Superior temporal gyrus (tissue), 1 donor: ENCODE results near the gene ARF1.
A peak's percentile ranks its signal among the peaks of the same experiment; 100 is the strongest.

ENCODE experiments used
- DNase-seq: peaks from one replicate; pipeline ENCODE4 v3.0.0-alpha.2; 2016; ENCODE audit errors: extremely low spot score

Gene ARF1

GRCh38 chr1:228122921-228123441 is 40.5 kb downstream of the ARF1 start:
- DNase-seq, result no peak

DNA sequence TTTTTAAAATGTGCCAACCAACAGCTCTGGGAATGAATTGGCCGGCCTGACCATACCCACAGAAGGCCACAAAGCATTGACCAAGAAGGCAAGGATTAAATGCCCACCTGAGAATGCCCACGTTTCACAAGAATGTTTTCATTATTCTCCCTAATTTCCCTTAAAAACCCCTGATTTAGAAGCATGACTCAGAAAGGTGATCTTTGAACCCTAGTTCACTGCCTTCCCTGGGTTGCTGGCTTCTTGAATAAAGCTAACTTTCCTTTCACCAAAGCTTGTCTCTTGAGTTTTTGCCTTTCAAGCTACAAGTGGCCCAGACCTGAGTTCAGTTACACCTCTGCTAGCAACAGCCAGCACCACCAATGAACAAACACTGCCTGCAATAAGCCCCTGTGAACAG is 41.0 kb downstream of the ARF1 start:
- DNase-seq, result no peak

GRCh38 chr1:228125185-228125584 is 42.7 kb downstream of the ARF1 start:
- no peak for DNase-seq

DNA sequence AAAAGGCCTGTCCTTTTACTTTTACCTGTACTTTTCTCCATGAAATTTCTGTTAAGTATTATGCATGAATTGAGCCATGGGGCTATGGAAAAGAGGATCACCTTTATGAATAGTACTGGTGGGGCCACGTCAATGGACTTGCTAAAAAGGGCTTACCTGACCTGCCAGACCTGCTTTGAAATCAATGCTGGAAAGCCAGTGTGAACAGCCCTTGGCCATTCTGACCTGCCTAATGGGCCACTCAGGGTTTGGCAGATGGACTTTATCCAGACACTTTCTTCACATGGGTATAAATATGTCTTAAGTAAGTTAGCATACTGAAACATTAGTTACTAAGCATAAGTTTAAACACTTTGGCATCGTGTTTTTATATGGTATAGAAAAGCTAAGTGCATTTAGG is 49.3 kb downstream of the ARF1 start:
- no peak for DNase-seq

DNA sequence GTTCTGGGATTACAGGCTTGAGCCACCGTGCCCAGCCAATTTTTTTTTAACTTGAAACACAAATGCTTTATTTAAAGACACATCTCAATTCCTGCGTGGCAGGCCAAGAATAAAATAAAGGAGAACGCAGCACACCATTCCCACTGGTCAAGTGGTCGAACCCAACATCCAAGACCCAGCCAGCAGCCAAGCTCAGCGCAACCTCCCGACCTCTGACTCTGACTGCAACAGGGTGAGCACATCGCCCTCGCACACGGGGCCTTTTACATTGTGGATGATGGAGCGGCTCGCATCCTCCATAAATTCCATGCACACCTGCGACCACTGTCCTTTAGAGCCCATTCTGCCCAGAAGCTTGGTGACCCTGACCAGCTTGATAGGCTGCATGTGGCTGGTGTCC is 52.1 kb downstream of the ARF1 start:
- DNase-seq, result no peak

DNA sequence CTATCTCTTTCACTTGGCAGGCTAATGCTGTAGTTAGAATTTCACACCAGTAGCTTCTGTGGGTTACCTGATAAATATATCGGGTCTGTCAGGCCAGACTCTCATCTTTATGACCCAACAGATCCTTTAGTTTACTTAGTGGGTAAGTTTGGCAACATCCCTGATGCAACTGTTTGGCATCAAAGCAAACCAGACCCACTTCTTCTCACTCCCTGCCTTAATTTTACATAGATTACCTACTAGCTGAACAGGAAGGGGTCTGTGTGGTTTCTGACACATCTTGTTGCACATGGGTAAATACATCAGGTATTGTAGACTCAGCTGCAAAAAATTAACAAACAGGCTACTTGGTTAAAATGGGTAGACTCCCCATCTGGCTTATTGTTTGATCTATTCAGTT is 54.4 kb downstream of the ARF1 start:
- DNase-seq, result no peak

GRCh38 chr1:228139406-228139930 is 57.0 kb downstream of the ARF1 start:
- no peak for DNase-seq

DNA sequence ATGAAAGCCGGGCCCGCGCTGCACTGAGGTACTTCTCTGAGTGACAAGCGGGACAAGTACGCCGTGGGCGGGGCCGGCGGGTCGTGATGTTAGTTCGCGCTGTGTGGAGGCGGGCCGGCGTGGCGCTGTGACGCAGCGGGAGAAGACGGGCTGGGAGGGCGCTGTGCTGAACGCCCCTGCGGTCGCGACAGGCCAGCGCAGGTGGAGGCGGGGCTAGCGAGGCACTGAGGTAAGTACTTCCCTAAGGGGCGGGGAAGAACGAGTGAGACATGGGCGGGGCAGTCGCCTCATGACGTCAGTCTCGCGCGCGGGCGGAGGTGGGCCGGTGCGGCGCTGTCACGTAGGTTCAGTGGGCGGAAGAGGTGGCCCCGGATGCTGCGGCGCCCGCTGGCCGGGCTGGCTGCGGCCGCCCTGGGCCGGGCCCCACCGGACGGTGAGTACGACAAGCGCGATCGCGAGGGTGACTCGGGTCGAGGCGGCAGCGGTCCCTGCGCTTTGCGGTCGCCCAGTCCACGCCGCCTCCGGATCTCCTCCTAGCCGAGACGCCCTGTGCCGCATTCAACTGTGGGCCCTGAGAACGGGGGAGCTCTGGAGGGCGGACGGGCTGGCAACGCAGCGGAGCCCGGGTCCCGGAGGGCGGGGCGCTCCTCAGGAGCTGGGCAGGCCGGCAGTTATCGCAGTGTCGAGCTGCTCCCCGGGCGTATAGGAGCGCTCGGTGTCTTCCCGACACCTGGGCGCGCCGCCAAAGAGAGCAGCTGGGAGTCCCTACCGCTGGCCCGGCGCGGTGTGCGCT is 57.6 kb downstream of the ARF1 start, which contains the start of gene GUK1:
Gene GUK1, plus strand, starts transcription at position 349 of the 793 bp plus-strand sequence. Its CDS starts 24 bp downstream, at position 373.
- DNase-seq, result peak; percentile 95

GRCh38 chr1:228140724-228141225 is 58.3 kb downstream of the ARF1 start:
- peak; percentile 37 for DNase-seq

DNA sequence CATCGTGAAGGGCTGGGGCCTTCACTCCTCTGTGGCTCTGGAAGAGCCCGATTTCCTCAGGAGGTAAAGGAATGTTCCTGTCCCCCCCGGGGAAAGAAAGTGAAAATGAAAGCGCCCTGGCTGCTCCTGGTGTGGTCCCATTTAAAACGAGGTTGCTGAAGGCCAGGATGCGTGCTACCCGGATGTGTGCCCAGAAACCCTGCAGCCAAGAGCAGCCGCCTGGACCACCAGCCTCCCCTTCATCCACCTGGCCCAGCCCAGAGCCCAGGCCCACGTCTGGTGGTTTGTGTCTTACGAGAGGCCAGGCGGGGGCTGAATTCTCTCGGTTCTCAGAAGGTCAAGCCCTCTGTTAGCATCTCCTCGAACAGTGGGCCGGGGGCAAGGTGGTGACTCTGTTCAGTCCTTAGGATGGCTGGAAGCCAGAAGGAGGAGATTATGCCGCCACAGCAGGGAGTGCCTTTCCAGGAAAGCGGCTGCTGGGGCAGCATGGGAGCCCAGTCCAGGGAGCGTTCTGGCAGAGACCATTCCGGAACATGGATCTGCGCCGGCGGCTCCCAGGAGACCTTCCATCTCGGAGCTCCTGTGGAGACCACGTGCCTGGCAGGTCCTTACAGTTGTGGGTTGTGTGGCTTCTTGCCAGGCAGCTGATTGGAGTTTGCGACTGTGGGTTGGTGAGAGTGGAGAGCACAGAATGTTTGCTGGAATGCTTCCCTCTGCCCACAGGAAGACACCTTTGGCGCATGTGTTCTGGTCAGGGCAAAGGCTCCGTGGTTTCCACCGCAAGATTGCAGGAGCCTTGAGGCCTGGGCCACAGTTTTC is 58.9 kb downstream of the ARF1 start:
- no peak for DNase-seq

DNA sequence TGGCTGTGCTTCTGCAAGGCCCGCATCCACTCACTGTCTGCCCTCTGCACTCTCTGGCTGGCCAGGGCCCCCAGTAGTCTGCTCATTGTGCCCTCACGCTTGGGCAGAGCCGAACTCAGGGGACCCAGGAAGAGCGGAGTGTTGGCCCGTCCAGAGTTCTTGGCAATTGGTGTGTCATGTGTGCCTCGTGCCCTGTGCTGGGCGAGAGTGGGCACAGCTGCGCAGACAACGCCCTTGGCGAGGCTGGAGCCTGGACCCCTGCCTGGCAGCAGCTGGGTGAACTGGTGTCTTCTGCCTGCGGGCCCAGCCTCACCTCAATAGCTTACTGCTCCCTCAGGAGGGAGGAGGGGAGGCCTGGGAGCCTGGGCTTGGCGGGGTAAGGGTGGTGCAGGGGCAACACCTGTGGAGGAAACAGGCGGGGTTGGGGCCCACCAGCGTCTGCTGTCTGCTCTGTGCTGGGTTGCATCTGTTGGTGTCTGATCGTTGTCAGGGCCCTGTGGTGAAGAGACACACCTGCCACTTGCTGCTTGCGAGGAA is 59.7 kb downstream of the ARF1 start:
- DNase-seq, result no peak

GRCh38 chr1:228142701-228143136 is 60.2 kb downstream of the ARF1 start:
- DNase-seq, result no peak

GRCh38 chr1:228143480-228144192 is 61.1 kb downstream of the ARF1 start:
- DNase-seq, result no peak

DNA sequence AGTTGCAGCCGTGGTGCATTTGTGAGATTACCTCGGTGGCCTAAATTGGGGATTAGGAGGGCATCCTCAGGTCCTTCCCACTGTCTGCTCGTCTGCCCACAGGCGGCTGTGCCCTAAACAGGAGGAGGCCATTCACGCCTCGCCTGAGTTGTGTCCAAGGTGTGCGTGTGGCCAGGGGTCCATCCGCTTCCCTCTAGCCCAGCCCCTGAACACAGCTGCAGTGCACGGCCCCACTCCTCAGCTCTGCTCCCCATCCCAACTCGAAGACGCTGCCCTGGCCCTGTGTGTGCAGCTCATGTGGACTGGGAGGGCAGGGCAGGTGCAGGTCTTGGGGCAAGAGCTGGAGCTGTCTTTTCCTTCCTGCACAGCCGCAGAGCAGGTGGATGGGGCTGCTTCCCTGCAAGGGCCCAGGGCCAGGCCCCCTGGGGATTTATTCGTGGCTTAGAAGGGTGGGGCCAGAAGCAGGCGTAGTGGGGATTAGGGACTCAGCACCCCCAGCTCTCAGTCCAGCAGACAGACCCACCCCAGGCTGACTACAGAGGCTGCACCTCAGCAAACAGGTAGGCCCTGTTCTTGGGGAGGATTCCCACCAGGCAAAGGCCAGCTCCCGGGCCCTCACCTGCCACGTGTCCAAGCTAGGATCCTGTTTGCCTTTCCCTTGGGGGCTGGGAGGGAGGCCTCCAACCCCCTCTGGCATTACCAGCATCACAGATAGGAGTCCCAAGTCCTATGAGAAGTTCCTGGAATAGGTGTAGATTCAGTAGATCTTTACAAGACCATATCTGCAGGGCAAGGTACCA is 61.9 kb downstream of the ARF1 start:
- DNase-seq, result no peak

- DNase-seq, result no peak
These were observed 62.5 kb downstream of the ARF1 start for GRCh38 chr1:228144993-228145343.

DNA sequence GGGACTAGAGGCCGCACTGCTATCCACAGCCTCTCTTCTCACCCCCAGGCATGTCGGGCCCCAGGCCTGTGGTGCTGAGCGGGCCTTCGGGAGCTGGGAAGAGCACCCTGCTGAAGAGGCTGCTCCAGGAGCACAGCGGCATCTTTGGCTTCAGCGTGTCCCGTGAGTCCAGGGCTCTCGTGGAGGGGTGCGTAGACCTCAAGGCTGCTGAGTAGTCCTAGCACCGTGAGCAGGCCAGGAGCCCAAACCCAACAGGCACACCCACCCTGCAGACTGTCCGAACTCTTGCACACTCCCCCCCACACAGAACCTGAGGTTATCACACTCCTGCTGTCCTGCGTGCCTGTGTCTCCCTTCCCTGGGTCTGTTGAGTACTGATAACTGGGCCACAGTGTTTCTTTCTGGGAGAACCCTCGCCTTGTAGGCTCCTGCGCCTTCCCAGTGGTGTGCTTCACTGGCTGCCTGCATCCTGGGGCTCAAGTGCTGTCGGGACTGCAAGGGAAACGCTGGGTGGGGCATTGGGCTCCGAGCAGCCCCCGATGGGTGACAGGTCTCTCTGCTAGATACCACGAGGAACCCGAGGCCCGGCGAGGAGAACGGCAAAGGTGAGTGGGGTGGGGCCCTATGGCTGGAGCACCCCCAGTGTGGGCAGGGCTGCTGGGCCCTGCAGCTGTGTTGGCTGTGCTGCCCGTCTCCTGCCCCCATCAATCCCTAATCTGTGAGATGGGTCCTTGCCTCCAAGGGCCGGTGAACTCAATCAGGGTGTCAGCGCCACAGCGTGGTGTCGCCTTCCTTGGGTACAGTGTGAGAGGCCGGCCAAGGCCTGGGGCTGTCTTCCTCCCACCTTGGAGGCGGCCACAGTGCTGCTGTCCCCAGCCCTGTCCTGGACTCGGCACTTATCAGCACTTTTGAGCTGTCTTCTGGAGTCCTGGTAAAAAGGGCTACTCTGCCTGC is 63.2 kb downstream of the ARF1 start:
- DNase-seq, result no peak

DNA sequence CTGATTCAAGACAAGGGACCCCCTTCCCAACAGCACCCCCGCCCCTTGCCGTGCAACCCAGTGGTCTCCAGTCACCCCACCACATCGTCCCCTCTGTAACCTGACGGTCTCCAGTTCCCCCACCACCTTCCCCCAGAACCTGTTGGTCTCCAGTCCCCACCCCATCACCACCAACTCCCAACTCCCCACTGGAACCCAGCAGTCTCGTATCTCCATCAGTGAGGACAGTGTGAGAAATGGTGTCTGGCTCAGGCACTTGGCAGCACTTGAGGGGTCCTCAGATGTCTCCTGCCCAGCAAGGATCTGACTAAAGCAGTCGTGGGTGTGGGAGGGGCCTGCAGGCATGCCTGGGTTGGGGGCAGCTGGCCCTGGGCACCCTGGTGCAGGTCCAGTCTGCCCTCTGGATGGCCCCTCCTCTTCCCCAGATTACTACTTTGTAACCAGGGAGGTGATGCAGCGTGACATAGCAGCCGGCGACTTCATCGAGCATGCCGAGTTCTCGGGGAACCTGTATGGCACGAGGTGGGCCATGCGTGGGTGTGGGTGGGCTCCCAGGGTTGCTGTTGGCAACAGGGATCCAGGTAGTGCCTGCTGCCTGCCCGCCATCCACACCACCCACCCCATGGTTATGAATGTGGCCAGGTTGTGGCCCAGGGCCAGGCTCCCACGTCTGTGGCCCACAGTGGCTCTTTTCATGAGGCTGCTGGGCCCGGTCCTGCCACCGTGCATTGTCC is 64.1 kb downstream of the ARF1 start:
- DNase-seq, result no peak

DNA sequence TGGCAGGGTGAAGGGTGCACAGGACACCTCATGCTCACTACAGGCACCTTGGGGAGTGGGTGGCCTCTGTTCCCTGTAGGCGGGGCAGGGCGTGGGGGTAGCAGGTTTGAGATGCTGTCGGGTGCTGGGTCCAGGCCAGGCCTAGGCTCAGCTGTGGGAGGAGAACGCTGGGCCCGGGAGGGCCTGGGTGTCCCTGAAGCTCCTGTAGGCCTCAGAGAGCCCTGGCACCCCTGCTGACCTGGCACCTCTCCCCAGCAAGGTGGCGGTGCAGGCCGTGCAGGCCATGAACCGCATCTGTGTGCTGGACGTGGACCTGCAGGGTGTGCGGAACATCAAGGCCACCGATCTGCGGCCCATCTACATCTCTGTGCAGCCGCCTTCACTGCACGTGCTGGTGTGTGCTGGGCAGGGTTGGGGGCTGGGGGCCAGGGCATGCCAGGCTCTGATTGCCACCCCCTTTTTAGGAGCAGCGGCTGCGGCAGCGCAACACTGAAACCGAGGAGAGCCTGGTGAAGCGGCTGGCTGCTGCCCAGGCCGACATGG is 64.7 kb downstream of the ARF1 start:
- no peak for DNase-seq
